Heart right ventricle (tissue), 16 donors: ENCODE measurements around the gene ZNF207. TPM values are rescaled to one million over a fixed set of nuclear protein-coding genes. Genes with fewer than 3 reads are reported as not detected.
A peak's percentile ranks its signal among the peaks of the same experiment; 100 is the strongest.

Experiments
- ATAC-seq, 8 donors: fragments of 200-7000 bp; cut with Tn5 transposase; one replicate each; pipeline ENCODE4 v1.9.1; 2020; ENCODE audit warnings: mild to moderate bottlenecking in 8 of 8, moderate library complexity in 8 of 8, moderate number of reproducible peaks in 1 of 8
- DNase-seq, 2 donors: peaks; one replicate each; pipeline ENCODE4 v3.0.0-alpha.2; 2020
- H3K27ac ChIP-seq, 10 donors: fragments of 200-600 bp; sonication (generic) in 2 of 10; one replicate each; pipeline versions ENCODE4 v1.5.0 to v1.8.0; 2020 to 2022; ENCODE audit warnings: mild to moderate bottlenecking in 3 of 10
- H3K27me3 ChIP-seq, 7 donors: fragments of 200-600 bp; one replicate each; pipeline ENCODE4 v1.8.0; 2021 to 2022; ENCODE audit warnings: mild to moderate bottlenecking in 2 of 7
- H3K36me3 ChIP-seq, 9 donors: fragments of 200-600 bp; sonication (generic) in 1 of 9; one replicate each; pipeline versions ENCODE4 v1.5.0 to v1.8.0; 2020 to 2022; ENCODE audit warnings: mild to moderate bottlenecking in 2 of 9
- H3K4me1 ChIP-seq, 9 donors: fragments of 200-600 bp; sonication (generic) in 1 of 9; one replicate each; pipeline versions ENCODE4 v1.5.0 to v1.8.0; 2020 to 2022; ENCODE audit warnings: mild to moderate bottlenecking in 4 of 9
- H3K4me3 ChIP-seq, 10 donors: fragments of 200-600 bp; sonication (generic) in 2 of 10; one replicate each; pipeline versions ENCODE4 v1.5.0 to v1.8.0; 2020 to 2022; ENCODE audit warnings: mild to moderate bottlenecking in 7 of 10, moderate library complexity in 2 of 10
- H3K9me3 ChIP-seq, 11 donors: fragments of 200-600 bp in 10 of 11; sonication (generic) in 2 of 11; one replicate each; pipeline versions ENCODE4 v1.5.0 to v1.8.0; 2013 to 2022; ENCODE audit warnings: mild to moderate bottlenecking in 2 of 11, control low read depth in 1 of 11, moderate library complexity in 1 of 11
- WGBS, 2 donors: extraction: QIAGEN DNeasy Blood & Tissue Kit; methylation state at CpG; one replicate each; pipeline ENCODE4 v1.1.7; 2013; ENCODE audit warnings: inconsistent platforms in 1 of 2; 5-methylcytosine and 5-hydroxymethylcytosine counted together
- intact Hi-C, 10 donors: fragments of 100-400 bp; cut with DNase I; formaldehyde crosslinking; loops; one replicate each; pipeline versions ENCODE4 v1.11.1 to v1.14.2; 2022
- polyA plus RNA-seq, 2 donors: library from polyadenylated mRNA; stranded (reverse); fragments of 200-250 nt; gene quantifications; one replicate each; pipeline ENCODE4 v1.2.3, GENCODE V29; 2013
- total RNA-seq, 10 donors: library from RNA; stranded (reverse); fragmentation: NEBNext Ultra II Directional in 3 of 10; extraction: Animal tissue kit (Norgen Biotek cat#: 25700) in 3 of 10; gene quantifications; one replicate each; pipeline versions ENCODE4 v1.2.1 to v1.2.4, GENCODE V29; 2021 to 2023
- TF ChIP-seq, protein P1 (sequence below), 9 donors: fragments of 200-600 bp; sonication (generic) in 2 of 9; IDR thresholded peaks; one replicate each; pipeline versions ENCODE4 v1.5.0 to v1.8.0; 2021 to 2022; ENCODE audit warnings: antibody characterized with exemption in 9 of 9, mild to moderate bottlenecking in 5 of 9, moderate library complexity in 1 of 9
- donor health status: Arrhythmogenic right ventricular cardiomyopathy.
- donor health status: ischemic (EF 13 %, LVEDD 7.1; RV severe dilation, severe dysfunction).
- donor health status: healthy with polysubstance abuse.
- donor health status: DM: no; HTN: yes; CAD: no.
- donor health status: DM: no; HTN: no; CAD: no.
- donor health status: ischemic (EF 25% LVEDD 6.9; RV normal size, moderate dysfunction).
- donor health status: ischemic (EF 25% LVEDD 5.7; RV mildly dilated, moderate dysfunction).
- donor health status: healthy.
- donor health status: DM: yes; HTN: yes; CAD: no.
- donor health status: Ischemic cardiomyopathy.
- donor health status: ischemic (EF 35%, LVEDD 5.7; RV mildly dilated, moderate dysfunction).
- donor health status: nonischemic (EF 11% LVEDD 7.7; RV severe dilation, severe dysfunction).
- donor health status: DM: yes; HTN: yes; CAD: no.
- donor health status: PGD.
- donor health status: ischemic (EF 29% LVEDD 5.4; RV normal size, mild dysfunction).
- donor health status: nonischemic (EF 23%, LVEDD 6.1; RV moderate dilation, normal function).

ZNF207 gene
- total and polyA plus RNA-seq, 12 donors, result 39.9 to 86.7 (median 78.1) TPM

DNA sequence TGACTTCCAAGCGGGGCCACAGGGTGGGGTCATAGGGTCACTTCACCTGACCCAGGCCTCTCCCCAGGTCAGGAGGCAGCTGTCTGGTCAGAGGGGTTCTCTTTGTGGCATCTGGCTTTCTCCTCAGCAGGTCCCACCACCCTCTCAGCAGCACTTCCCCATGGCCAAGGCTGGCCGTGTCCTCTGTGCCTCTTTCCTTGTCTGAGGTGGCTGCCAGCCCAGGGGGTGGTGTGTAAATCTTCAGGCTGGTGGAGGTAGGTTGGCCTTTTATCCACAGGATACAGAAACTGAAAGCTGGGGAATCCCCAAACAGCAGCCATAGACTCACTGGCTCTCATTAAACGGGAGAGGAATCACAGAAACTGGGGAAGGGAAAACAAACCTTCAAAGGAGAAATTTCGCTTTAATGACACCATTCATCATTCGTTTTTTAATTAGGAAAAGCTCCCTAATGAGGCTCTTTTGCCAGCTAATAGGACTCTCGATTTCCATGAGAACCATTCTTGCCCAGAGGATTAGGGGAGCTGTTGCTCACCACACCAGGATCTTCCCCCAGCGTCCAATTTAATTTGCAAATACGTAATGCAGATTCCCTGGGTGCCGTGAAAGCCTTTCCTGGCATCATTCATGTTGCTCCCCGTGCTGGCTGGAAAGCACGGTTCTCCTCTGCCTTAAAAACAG is 26.0 kb upstream of the ZNF207 start:
- Histone ChIP-seq H3K4me1 (peaks cover 0 to 10% (median 0%) of the 10 kb centered on the region in 9 donors), H3K36me3 (no peaks in the 10 kb centered on the region), H3K9me3 (no peaks in the 10 kb centered on the region), H3K27me3 (no peaks in the 10 kb centered on the region), H3K27ac (no peak overlapping the region), H3K4me3 (peak overlapping the region in 7 of 10 donors; percentile 7 to 32 (median 11))
- WGBS, 2 donors, result 41 to 49% methylated on average over 11 of the region's 11 CpGs
- TF ChIP-seq, protein P1, sequence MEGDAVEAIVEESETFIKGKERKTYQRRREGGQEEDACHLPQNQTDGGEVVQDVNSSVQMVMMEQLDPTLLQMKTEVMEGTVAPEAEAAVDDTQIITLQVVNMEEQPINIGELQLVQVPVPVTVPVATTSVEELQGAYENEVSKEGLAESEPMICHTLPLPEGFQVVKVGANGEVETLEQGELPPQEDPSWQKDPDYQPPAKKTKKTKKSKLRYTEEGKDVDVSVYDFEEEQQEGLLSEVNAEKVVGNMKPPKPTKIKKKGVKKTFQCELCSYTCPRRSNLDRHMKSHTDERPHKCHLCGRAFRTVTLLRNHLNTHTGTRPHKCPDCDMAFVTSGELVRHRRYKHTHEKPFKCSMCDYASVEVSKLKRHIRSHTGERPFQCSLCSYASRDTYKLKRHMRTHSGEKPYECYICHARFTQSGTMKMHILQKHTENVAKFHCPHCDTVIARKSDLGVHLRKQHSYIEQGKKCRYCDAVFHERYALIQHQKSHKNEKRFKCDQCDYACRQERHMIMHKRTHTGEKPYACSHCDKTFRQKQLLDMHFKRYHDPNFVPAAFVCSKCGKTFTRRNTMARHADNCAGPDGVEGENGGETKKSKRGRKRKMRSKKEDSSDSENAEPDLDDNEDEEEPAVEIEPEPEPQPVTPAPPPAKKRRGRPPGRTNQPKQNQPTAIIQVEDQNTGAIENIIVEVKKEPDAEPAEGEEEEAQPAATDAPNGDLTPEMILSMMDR (IDR thresholded peaks at IDR 0.05), result no peak
- no peak for DNase-seq
- peak in 1 of 8 donors; percentile 38 for ATAC-seq
- intact Hi-C loops, result loop anchor here in 1 of 10 donors (5.0 kb wide), 1 partner anchor 72 kb away; no protein-coding TSS in a partner anchor

DNA sequence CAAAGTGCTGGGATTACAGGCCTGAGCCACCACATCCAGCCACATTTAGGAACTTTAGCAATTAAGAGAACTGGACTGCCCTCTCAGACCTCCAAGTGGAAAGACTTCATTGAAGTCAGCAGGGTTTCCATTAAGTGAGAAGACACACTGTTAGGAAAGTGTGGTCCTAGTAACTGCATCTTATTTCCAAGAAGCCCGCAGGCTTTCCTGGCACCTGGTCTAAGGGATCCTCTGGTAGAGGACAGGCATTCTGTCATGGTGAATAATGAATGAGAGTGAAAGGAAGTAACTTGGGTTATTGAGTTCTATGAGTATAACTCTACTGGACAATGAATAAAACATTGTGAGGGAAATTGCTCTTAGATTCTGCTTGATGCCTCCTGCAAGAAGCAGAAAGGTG is 22.0 kb upstream of the ZNF207 start:
- H3K36me3 ChIP-seq, result peaks cover 0 to 31% (median 0%) of the 10 kb centered on the region in 9 donors
- intact Hi-C loops, result no loop called here
- H3K27ac ChIP-seq, result no peak overlapping the region
- no peaks in the 10 kb centered on the region for H3K27me3 ChIP-seq
- WGBS, 2 donors, result 90 to 98% methylated on average over 1 of the region's 1 CpG
- TF ChIP-seq, protein P1 (IDR thresholded peaks at IDR 0.05), result no peak
- H3K4me3 ChIP-seq, result no peak overlapping the region
- H3K9me3 ChIP-seq, result no peaks in the 10 kb centered on the region
- DNase-seq (no peak), ATAC-seq (no peak)
- peaks cover 0 to 40% (median 0%) of the 10 kb centered on the region in 9 donors for H3K4me1 ChIP-seq

DNA sequence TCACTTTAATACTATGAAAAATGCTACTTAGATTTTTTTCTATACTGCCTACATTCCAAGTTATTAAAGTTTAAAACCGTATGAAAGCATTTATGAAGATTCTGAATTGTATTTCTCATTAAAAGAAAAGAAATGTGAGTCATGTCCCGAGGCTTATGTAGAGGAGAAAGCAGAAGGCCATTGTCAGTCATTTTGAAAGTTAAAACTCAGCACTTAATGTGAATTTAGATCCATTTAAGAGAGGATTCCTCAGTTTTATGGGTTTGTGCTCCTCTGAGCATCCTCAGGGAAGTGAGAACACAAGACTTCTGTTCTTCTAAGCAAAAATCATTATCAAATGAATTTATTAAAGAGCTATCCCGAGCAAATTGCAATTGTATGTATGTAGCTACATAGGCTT is 19.8 kb upstream of the ZNF207 start:
- H3K27ac ChIP-seq, result peak overlapping the region in 1 of 10 donors; percentile 44
- TF ChIP-seq, protein P1 (IDR thresholded peaks at IDR 0.05), result no peak
- no peaks in the 10 kb centered on the region for H3K27me3 ChIP-seq
- intact Hi-C loops, result no loop called here
- ATAC-seq, result no peak
- H3K4me3 ChIP-seq, result no peak overlapping the region
- H3K36me3 ChIP-seq, result peaks cover 0 to 53% (median 17%) of the 10 kb centered on the region in 9 donors
- no peaks in the 10 kb centered on the region for H3K9me3 ChIP-seq
- DNase-seq, result no peak
- WGBS, 2 donors, result 83 to 93% methylated on average over 3 of the region's 3 CpGs
- peaks cover 0 to 30% (median 0%) of the 10 kb centered on the region in 9 donors for H3K4me1 ChIP-seq

DNA sequence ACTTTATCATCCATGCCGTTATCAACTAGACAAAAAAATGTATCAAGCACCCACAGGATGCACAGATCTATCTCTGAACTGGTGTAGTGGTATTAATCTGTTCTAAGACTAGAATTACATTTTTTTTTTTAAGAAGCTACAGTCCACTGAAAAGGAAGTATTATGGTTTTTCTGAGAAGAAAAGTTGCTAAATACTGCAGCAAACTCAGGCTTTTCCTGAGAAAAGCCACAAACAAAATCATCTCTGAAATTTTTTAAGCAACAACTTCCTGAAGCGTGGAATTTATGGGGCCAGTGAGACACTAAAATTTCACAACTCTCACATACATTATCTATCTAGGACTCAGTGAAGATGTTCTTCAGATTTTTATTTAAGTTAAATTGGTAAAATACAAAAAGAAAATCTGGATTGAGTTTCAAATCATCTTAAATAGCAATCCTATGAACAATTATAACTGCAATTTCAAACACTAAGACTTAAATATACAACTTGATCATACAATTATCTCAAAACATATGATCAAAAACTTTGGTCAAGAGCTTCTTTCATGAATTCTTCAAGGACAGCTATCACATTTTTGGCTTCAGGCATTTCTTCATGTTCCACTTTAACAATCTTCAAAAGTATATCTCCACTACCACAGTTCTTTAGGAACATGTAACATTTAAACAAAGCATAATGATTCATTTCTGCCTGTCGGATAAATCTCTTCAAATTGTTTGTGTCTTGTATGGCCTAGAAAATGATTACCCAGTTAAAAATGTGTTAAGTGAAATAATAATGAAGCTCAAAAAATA is 18.5 kb upstream of the ZNF207 start:
- intact Hi-C loops, result no loop called here
- Histone ChIP-seq H3K27me3 (no peaks in the 10 kb centered on the region), H3K4me3 (no peak overlapping the region), H3K27ac (peak overlapping the region in 1 of 10 donors; percentile 44), H3K36me3 (peaks cover 0 to 66% (median 28%) of the 10 kb centered on the region in 9 donors), H3K9me3 (no peaks in the 10 kb centered on the region), H3K4me1 (peaks cover 0 to 30% (median 0%) of the 10 kb centered on the region in 9 donors)
- TF ChIP-seq, protein P1 (IDR thresholded peaks at IDR 0.05), result no peak
- ATAC-seq (no peak), DNase-seq (no peak)
- 88 to 95% methylated on average over 3 of the region's 3 CpGs for WGBS, 2 donors
